MM.1S (cell line): ENCODE measurements around the gene WDR74.
A peak's percentile ranks its signal among the peaks of the same experiment; 100 is the strongest.

ENCODE experiments used
- DNase-seq: peaks from one replicate; pipeline ENCODE4 v3.0.0-alpha.2; 2015
- H2AFZ ChIP-seq: fragments of 300-600 bp; sonication (generic); 2 replicates; pipeline ENCODE4 v1.6.0; 2016; ENCODE audit warnings: antibody characterized with exemption, low read length
- H3F3A ChIP-seq: fragments of 300-600 bp; sonication (generic); 2 replicates; pipeline ENCODE4 v1.6.1; 2016; ENCODE audit warnings: mild to moderate bottlenecking, antibody characterized with exemption, low read length, moderate library complexity, mixed read lengths; ENCODE audit not compliant: insufficient read depth
- H3K27ac ChIP-seq: fragments of 300-600 bp; sonication (generic); 2 replicates; pipeline ENCODE4 v1.5.1; 2016; ENCODE audit warnings: mild to moderate bottlenecking, low read length
- H3K27me3 ChIP-seq: fragments of 300-600 bp; sonication (generic); replicated peaks from 2 replicates; pipeline ENCODE4 v1.6.0; 2016; ENCODE audit warnings: low read length; ENCODE audit not compliant: insufficient read depth
- H3K36me3 ChIP-seq: fragments of 300-600 bp; sonication (generic); replicated peaks from 2 replicates; pipeline ENCODE4 v1.6.1; 2016; ENCODE audit warnings: mild to moderate bottlenecking, low read length, mixed read lengths; ENCODE audit not compliant: insufficient read depth
- H3K4me1 ChIP-seq: fragments of 300-600 bp; sonication (generic); 2 replicates; pipeline ENCODE4 v1.6.1; 2016; ENCODE audit warnings: low read length, mixed read lengths
- H3K4me2 ChIP-seq: fragments of 300-600 bp; sonication (generic); 2 replicates; pipeline ENCODE4 v1.6.0; 2016; ENCODE audit warnings: low read depth, low read length
- H3K4me3 ChIP-seq: fragments of 300-600 bp; sonication (generic); 2 replicates; pipeline ENCODE4 v1.5.1; 2016; ENCODE audit warnings: low read length, mixed read lengths
- H3K79me2 ChIP-seq: fragments of 300-600 bp; sonication (generic); 2 replicates; pipeline ENCODE4 v1.6.1; 2016; ENCODE audit warnings: mixed run types, low read length, mixed read lengths
- H3K9ac ChIP-seq: fragments of 300-600 bp; sonication (generic); 2 replicates; pipeline ENCODE4 v1.6.1; 2016; ENCODE audit warnings: low read length, mixed read lengths
- H3K9me2 ChIP-seq: fragments of 300-600 bp; sonication (generic); replicated peaks from 2 replicates; pipeline ENCODE4 v1.6.1; 2016; ENCODE audit warnings: mild to moderate bottlenecking, low read length, mixed read lengths; ENCODE audit not compliant: insufficient read depth
- H3K9me3 ChIP-seq: fragments of 300-600 bp; sonication (generic); replicated peaks from 2 replicates; pipeline ENCODE4 v1.6.1; 2016; ENCODE audit warnings: mild to moderate bottlenecking, low read length, mixed read lengths; ENCODE audit not compliant: insufficient read depth
- H4K20me1 ChIP-seq: fragments of 300-600 bp; sonication (generic); 2 replicates; pipeline ENCODE4 v1.6.1; 2016; ENCODE audit warnings: mild to moderate bottlenecking, low read length, moderate library complexity, mixed read lengths; ENCODE audit not compliant: insufficient read depth
- EZH2 ChIP-seq: fragments of 300-600 bp; sonication (generic); optimal IDR thresholded peaks from 2 replicates; pipeline ENCODE3; 2017; ENCODE audit warnings: low read depth, mild to moderate bottlenecking, antibody characterized with exemption, low read length, mixed read lengths
- EZH2phosphoT487 ChIP-seq: fragments of 300-600 bp; sonication (generic); IDR thresholded peaks from 2 replicates; pipeline ENCODE4 v1.6.1; 2018; ENCODE audit warnings: antibody characterized with exemption, low read length
- TF ChIP-seq, protein P1 (sequence below): fragments of 300-600 bp; sonication (generic); IDR thresholded peaks from 2 replicates; pipeline ENCODE4 v1.5.1; 2016; ENCODE audit warnings: antibody characterized with exemption, low read length, mixed read lengths

WDR74 gene

DNA sequence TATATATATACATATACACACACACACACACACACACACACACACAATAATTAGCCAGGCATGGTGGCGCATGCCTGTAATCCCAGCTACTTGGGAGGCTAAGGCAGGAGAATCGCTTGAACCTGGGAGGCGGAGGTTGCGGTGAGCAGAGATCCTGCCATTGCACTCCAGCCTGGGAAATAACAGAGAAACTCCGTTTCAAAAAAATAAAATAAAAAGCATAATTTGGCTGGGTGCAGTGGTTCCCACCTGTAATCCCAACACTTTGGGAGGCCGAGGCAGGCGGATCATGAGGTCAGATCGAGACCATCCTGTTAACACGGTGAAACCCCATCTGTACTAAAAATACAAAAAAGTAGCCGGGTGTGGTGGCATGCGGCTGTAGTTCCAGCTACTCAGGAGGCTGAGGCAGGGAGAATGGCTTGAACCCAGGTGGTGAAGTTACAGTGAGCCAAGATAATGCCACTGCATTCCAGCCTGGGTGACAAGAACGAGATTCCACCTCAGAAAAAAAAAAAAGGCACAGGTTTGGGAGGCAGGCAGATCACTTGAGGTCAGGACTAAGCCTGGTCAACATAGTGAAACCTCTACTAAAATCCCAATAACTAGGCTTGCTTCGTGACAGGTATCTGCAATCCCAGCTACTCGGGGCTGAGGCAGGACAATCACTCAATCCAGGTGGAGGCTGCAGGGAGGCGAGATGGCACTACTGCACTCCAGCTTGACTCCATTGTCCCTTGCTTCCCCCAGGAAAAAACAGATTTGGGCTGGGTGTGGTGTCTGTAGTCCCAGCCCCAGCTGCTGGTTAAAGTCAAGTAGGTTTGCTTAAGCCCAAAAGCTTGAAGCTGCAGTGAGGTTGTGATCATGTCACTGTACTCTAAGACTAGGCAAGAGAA is 11.8 kb upstream of the WDR74 start:
- Histone ChIP-seq H4K20me1 (peaks cover 35% of the 10 kb centered on the region), H3K79me2 (peaks cover 33% of the 10 kb centered on the region), H3K27ac (peak overlapping the region; percentile 45; the same call in 1 of the 2 replicates)

GRCh38 chr11:62847767-62848314 is 8.5 kb upstream of the WDR74 start:
- H4K20me1 ChIP-seq = peaks cover 13% of the 10 kb centered on the region
- no peak overlapping the region for H2AFZ ChIP-seq
- peaks cover 2% of the 10 kb centered on the region; the same call in 1 of the 2 replicates for H3K79me2 ChIP-seq
- H3K27ac ChIP-seq = no peak overlapping the region
- peaks cover 4% of the 10 kb centered on the region for H3K36me3 ChIP-seq
- no peak for TF ChIP-seq EZH2
- TF ChIP-seq, protein P1, sequence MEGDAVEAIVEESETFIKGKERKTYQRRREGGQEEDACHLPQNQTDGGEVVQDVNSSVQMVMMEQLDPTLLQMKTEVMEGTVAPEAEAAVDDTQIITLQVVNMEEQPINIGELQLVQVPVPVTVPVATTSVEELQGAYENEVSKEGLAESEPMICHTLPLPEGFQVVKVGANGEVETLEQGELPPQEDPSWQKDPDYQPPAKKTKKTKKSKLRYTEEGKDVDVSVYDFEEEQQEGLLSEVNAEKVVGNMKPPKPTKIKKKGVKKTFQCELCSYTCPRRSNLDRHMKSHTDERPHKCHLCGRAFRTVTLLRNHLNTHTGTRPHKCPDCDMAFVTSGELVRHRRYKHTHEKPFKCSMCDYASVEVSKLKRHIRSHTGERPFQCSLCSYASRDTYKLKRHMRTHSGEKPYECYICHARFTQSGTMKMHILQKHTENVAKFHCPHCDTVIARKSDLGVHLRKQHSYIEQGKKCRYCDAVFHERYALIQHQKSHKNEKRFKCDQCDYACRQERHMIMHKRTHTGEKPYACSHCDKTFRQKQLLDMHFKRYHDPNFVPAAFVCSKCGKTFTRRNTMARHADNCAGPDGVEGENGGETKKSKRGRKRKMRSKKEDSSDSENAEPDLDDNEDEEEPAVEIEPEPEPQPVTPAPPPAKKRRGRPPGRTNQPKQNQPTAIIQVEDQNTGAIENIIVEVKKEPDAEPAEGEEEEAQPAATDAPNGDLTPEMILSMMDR = no peak
- TF ChIP-seq EZH2phosphoT487 = no peak
- H3K4me2 ChIP-seq = no peak overlapping the region
- no peaks in the 10 kb centered on the region for H3K9me2 ChIP-seq
- H3K9ac ChIP-seq = no peak overlapping the region
- H3F3A ChIP-seq = peaks cover 38% of the 10 kb centered on the region
- no peaks in the 10 kb centered on the region for H3K27me3 ChIP-seq
- no peak overlapping the region for H3K4me3 ChIP-seq
- H3K9me3 ChIP-seq = no peaks in the 10 kb centered on the region
- peaks cover 11% of the 10 kb centered on the region for H3K4me1 ChIP-seq
- no peak for DNase-seq

More for the DNA sequence above, 11.8 kb upstream of the WDR74 start:
- H3K36me3 ChIP-seq = peaks cover 28% of the 10 kb centered on the region
- peaks cover 24% of the 10 kb centered on the region for H3K4me1 ChIP-seq
- DNase-seq = peak; percentile 36
- no peaks in the 10 kb centered on the region for H3K9me2 ChIP-seq
- no peak overlapping the region for H2AFZ ChIP-seq
- H3K4me3 ChIP-seq = no peak overlapping the region
- TF ChIP-seq EZH2phosphoT487 = no peak
- TF ChIP-seq, protein P1 = no peak
- no peak for TF ChIP-seq EZH2
- H3F3A ChIP-seq = peaks cover 65% of the 10 kb centered on the region
- no peak overlapping the region for H3K4me2 ChIP-seq
- no peak overlapping the region for H3K9ac ChIP-seq
- no peaks in the 10 kb centered on the region for H3K9me3 ChIP-seq
- H3K27me3 ChIP-seq = no peaks in the 10 kb centered on the region

- Histone ChIP-seq H3K4me2 (no peak overlapping the region), H3K79me2 (no peaks in the 10 kb centered on the region)
- DNase-seq = no peak
Measured at GRCh38 chr11:62846177-62846576, 6.8 kb upstream of the WDR74 start.

More at GRCh38 chr11:62846177-62846576, 6.8 kb upstream of the WDR74 start:
- H3K4me1 ChIP-seq = peaks cover 12% of the 10 kb centered on the region
- H4K20me1 ChIP-seq = no peaks in the 10 kb centered on the region
- H2AFZ ChIP-seq = no peak overlapping the region
- no peak overlapping the region for H3K27ac ChIP-seq
- H3K9me3 ChIP-seq = no peaks in the 10 kb centered on the region
- H3K9ac ChIP-seq = no peak overlapping the region
- peaks cover 27% of the 10 kb centered on the region for H3F3A ChIP-seq
- no peak overlapping the region for H3K4me3 ChIP-seq
- TF ChIP-seq EZH2 (no peak), EZH2phosphoT487 (no peak)
- TF ChIP-seq, protein P1 = no peak
- no peaks in the 10 kb centered on the region for H3K9me2 ChIP-seq
- no peaks in the 10 kb centered on the region for H3K27me3 ChIP-seq
- no peaks in the 10 kb centered on the region for H3K36me3 ChIP-seq
